Brain microvascular endothelial cell (primary cell): ENCODE data around the gene TANGO6.

ENCODE experiments used
- DNase-seq: peaks from one replicate; pipeline ENCODE4 v3.0.0-alpha.2; 2020
- H3K27ac ChIP-seq: fragments of 250-450 bp; sonication (Bioruptor Pico); 2 replicates; pipeline ENCODE4 v1.5.1; 2020; ENCODE audit warnings: mild to moderate bottlenecking, moderate library complexity
- H3K27me3 ChIP-seq: fragments of 250-450 bp; sonication (Bioruptor Pico); replicated peaks from 2 replicates; pipeline ENCODE4 v1.5.1; 2020; ENCODE audit warnings: mild to moderate bottlenecking
- H3K36me3 ChIP-seq: fragments of 250-450 bp; sonication (Bioruptor Pico); replicated peaks from 2 replicates; pipeline ENCODE4 v1.5.1; 2020; ENCODE audit warnings: mild to moderate bottlenecking
- H3K4me3 ChIP-seq: 2 replicates; pipeline ENCODE4 v1.5.1; 2011; ENCODE audit warnings: low read depth, mild to moderate bottlenecking, control low read depth, low read length, moderate library complexity
- in situ Hi-C: cut with HindIII; loops from 2 replicates; pipeline ENCODE4 v1.10.0; 2017; ENCODE audit warnings: low sequenced_read_pairs, low pct_ligation_motif_present
- TF ChIP-seq, protein P1 (sequence below): IDR thresholded peaks from 2 replicates; pipeline ENCODE4 v1.5.1; 2011; ENCODE audit warnings: low read depth, mild to moderate bottlenecking, moderate library complexity, low read length, control low read depth, inconsistent platforms; ENCODE audit errors: missing control alignments

TANGO6 gene

DNA sequence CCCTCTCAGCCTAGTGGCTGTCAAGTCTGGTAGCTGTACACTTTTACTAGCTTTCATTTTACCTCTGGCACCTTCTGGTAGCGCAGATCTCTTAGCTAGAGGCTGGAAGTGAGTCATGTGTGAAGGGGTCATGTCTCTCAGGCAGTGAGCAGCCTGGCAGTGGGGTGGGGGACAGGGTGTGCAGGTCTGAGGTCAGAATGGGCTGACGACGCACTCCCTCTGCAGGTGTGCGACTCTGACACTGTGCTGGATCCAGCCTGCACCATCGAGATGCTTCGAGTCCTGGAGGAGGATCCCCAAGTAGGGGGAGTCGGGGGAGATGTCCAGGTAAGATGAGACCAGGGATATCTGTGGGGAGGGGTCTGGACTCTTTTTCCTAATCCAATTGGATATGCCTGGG is 269.9 kb downstream of the TANGO6 start:
- peaks cover 10% of the 10 kb centered on the region for H3K36me3 ChIP-seq
- H3K4me3 ChIP-seq: no peak overlapping the region
- H3K27ac ChIP-seq: no peak overlapping the region
- no peak for DNase-seq
- TF ChIP-seq, protein P1, sequence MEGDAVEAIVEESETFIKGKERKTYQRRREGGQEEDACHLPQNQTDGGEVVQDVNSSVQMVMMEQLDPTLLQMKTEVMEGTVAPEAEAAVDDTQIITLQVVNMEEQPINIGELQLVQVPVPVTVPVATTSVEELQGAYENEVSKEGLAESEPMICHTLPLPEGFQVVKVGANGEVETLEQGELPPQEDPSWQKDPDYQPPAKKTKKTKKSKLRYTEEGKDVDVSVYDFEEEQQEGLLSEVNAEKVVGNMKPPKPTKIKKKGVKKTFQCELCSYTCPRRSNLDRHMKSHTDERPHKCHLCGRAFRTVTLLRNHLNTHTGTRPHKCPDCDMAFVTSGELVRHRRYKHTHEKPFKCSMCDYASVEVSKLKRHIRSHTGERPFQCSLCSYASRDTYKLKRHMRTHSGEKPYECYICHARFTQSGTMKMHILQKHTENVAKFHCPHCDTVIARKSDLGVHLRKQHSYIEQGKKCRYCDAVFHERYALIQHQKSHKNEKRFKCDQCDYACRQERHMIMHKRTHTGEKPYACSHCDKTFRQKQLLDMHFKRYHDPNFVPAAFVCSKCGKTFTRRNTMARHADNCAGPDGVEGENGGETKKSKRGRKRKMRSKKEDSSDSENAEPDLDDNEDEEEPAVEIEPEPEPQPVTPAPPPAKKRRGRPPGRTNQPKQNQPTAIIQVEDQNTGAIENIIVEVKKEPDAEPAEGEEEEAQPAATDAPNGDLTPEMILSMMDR: no peak
- in situ Hi-C loops: loop anchor here (25.0 kb wide), 2 partner anchors 101 to 201 kb away; no protein-coding TSS in a partner anchor
- H3K27me3 ChIP-seq: no peaks in the 10 kb centered on the region

DNA sequence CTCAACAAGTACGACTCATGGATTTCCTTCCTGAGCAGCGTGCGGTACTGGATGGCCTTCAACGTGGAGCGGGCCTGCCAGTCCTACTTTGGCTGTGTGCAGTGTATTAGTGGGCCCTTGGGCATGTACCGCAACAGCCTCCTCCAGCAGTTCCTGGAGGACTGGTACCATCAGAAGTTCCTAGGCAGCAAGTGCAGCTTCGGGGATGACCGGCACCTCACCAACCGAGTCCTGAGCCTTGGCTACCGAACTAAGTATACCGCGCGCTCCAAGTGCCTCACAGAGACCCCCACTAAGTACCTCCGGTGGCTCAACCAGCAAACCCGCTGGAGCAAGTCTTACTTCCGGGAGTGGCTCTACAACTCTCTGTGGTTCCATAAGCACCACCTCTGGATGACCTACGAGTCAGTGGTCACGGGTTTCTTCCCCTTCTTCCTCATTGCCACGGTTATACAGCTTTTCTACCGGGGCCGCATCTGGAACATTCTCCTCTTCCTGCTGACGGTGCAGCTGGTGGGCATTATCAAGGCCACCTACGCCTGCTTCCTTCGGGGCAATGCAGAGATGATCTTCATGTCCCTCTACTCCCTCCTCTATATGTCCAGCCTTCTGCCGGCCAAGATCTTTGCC is 271.1 kb downstream of the TANGO6 start:
- in situ Hi-C loops: loop anchor here (25.0 kb wide), 2 partner anchors 102 to 202 kb away; no protein-coding TSS in a partner anchor
- TF ChIP-seq, protein P1: no peak
- no peak overlapping the region for H3K4me3 ChIP-seq
- H3K27me3 ChIP-seq: no peaks in the 10 kb centered on the region
- H3K27ac ChIP-seq: no peak overlapping the region
- DNase-seq: no peak
- H3K36me3 ChIP-seq: peaks cover 20% of the 10 kb centered on the region

GRCh38 chr16:69114976-69115355 is 271.6 kb downstream of the TANGO6 start:
- Histone ChIP-seq H3K27ac (no peak overlapping the region), H3K36me3 (peaks cover 25% of the 10 kb centered on the region), H3K4me3 (no peak overlapping the region), H3K27me3 (no peaks in the 10 kb centered on the region)
- in situ Hi-C loops: loop anchor here (25.0 kb wide), 2 partner anchors 103 to 203 kb away; no protein-coding TSS in a partner anchor
- TF ChIP-seq, protein P1: no peak
- DNase-seq: no peak

DNA sequence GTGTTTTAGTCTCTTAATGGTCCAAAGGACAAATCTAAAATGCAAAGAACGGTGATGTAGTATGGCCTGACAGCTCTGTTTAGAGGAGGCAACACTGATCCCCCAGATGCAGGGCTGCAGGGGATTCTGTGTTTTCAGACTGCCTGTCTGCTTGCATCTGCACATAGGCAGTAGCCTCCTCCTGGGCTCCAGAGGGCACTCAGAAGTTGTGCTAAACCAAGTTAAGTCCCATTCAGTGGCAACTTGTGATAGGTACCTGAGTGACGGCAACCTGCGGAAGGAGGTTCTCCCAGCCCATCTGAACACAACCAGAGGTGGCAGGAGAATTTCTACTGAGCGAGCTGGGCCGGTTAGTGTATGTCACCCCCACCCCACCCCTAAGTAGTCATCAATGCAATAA is 272.0 kb downstream of the TANGO6 start:
- peaks cover 29% of the 10 kb centered on the region for H3K36me3 ChIP-seq
- H3K27ac ChIP-seq: no peak overlapping the region
- TF ChIP-seq, protein P1: no peak
- no peak overlapping the region for H3K4me3 ChIP-seq
- no peaks in the 10 kb centered on the region for H3K27me3 ChIP-seq
- DNase-seq: no peak
- in situ Hi-C loops: loop anchor here (25.0 kb wide), 2 partner anchors 103 to 203 kb away; no protein-coding TSS in a partner anchor

DNA sequence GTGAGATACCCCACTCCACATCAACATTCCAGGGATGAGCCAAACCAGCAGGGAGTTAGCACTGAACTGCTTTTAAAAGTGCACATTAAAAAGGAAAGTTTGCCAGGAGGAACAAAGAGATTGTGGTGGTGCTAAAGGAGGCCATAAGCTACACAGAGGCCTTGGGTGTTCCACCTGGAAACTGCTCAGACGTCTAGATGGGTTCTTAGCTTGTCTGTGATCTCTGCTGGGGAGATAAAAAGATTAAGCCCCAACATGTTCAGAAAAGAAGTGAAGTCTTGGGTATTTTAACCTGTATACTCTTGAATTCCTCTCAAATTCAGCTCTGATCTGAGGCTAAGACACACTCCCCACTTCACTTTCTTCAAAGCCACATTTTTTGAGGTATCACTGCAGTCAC is 272.5 kb downstream of the TANGO6 start:
- no peak for DNase-seq
- H3K36me3 ChIP-seq: peaks cover 33% of the 10 kb centered on the region

More for the DNA sequence above, 272.5 kb downstream of the TANGO6 start:
- in situ Hi-C loops: loop anchor here (25.0 kb wide), 2 partner anchors 104 to 204 kb away; no protein-coding TSS in a partner anchor
- Histone ChIP-seq H3K27me3 (no peaks in the 10 kb centered on the region), H3K27ac (no peak overlapping the region), H3K4me3 (no peak overlapping the region)
- TF ChIP-seq, protein P1: no peak
